ENCODE results near the gene ARHGAP28. TPM values are rescaled to one million over a fixed set of nuclear protein-coding genes. Genes with fewer than 3 reads are reported as not detected.
"Not testable (repeated sequence)": the region's sequence is repeated elsewhere in the genome, so short reads cannot be mapped to it uniquely, and the experiment has no call there.

Gene ARHGAP28
- total RNA-seq, 1 donor from 2014 or later: 350 TPM

GRCh38 chr18:6927153-6927552 is 197.6 kb downstream of the ARHGAP28 start:
- no peaks in the 10 kb centered on the region for H3K36me3 Mint-ChIP-seq (ENCODE audit: low read depth, unreplicated experiment)
- no peaks in the 10 kb centered on the region for H3K27me3 Mint-ChIP-seq (ENCODE audit: unreplicated experiment)
- no peak overlapping the region for H3K4me3 Mint-ChIP-seq (ENCODE audit: unreplicated experiment)
- no peaks in the 10 kb centered on the region for H3K9me3 Mint-ChIP-seq (ENCODE audit: unreplicated experiment)
- no peak for TF ChIP-seq CTCF (IDR thresholded peaks at IDR 0.05; ENCODE audit: unreplicated experiment)
- peak overlapping the region; percentile 74 for H3K27ac Mint-ChIP-seq (ENCODE audit: unreplicated experiment)
- no peak for DNase-seq (ENCODE audit: low spot score)
- H3K4me1 Mint-ChIP-seq (ENCODE audit: unreplicated experiment): peaks cover 62% of the 10 kb centered on the region

GRCh38 chr18:6928359-6928758 is 198.8 kb downstream of the ARHGAP28 start:
- no peak for TF ChIP-seq CTCF (IDR thresholded peaks at IDR 0.05; ENCODE audit: unreplicated experiment)
- no peaks in the 10 kb centered on the region for H3K27me3 Mint-ChIP-seq (ENCODE audit: unreplicated experiment)
- H3K9me3 Mint-ChIP-seq (ENCODE audit: unreplicated experiment): no peaks in the 10 kb centered on the region
- DNase-seq (ENCODE audit: low spot score): no peak
- no peak overlapping the region for H3K27ac Mint-ChIP-seq (ENCODE audit: unreplicated experiment)
- H3K36me3 Mint-ChIP-seq (ENCODE audit: low read depth, unreplicated experiment): no peaks in the 10 kb centered on the region
- H3K4me1 Mint-ChIP-seq (ENCODE audit: unreplicated experiment): peaks cover 58% of the 10 kb centered on the region
- no peak overlapping the region for H3K4me3 Mint-ChIP-seq (ENCODE audit: unreplicated experiment)

GRCh38 chr18:6929370-6930102 is 200.0 kb downstream of the ARHGAP28 start:
- TF ChIP-seq CTCF (IDR thresholded peaks at IDR 0.05; ENCODE audit: unreplicated experiment): no peak
- Mint-ChIP-seq H3K4me3 (ENCODE audit: unreplicated experiment) (no peak overlapping the region), H3K9me3 (ENCODE audit: unreplicated experiment) (no peaks in the 10 kb centered on the region), H3K4me1 (ENCODE audit: unreplicated experiment) (peaks cover 47% of the 10 kb centered on the region), H3K27ac (ENCODE audit: unreplicated experiment) (no peak overlapping the region), H3K27me3 (ENCODE audit: unreplicated experiment) (no peaks in the 10 kb centered on the region), H3K36me3 (ENCODE audit: low read depth, unreplicated experiment) (no peaks in the 10 kb centered on the region)
- no peak for DNase-seq (ENCODE audit: low spot score)

GRCh38 chr18:6934859-6935258 is 205.3 kb downstream of the ARHGAP28 start:
- no peak for DNase-seq (ENCODE audit: low spot score)
- Mint-ChIP-seq H3K4me1 (ENCODE audit: unreplicated experiment) (peaks cover 45% of the 10 kb centered on the region), H3K9me3 (ENCODE audit: unreplicated experiment) (no peaks in the 10 kb centered on the region), H3K27ac (ENCODE audit: unreplicated experiment) (no peak overlapping the region), H3K27me3 (ENCODE audit: unreplicated experiment) (no peaks in the 10 kb centered on the region), H3K36me3 (ENCODE audit: low read depth, unreplicated experiment) (no peaks in the 10 kb centered on the region), H3K4me3 (ENCODE audit: unreplicated experiment) (no peak overlapping the region)
- no peak for TF ChIP-seq CTCF (IDR thresholded peaks at IDR 0.05; ENCODE audit: unreplicated experiment)

GRCh38 chr18:6938003-6938402 is 208.5 kb downstream of the ARHGAP28 start:
- Mint-ChIP-seq H3K4me1 (ENCODE audit: unreplicated experiment) (peaks cover 32% of the 10 kb centered on the region), H3K4me3 (ENCODE audit: unreplicated experiment) (no peak overlapping the region), H3K27ac (ENCODE audit: unreplicated experiment) (peak overlapping the region; percentile 87), H3K27me3 (ENCODE audit: unreplicated experiment) (no peaks in the 10 kb centered on the region), H3K9me3 (ENCODE audit: unreplicated experiment) (no peaks in the 10 kb centered on the region), H3K36me3 (ENCODE audit: low read depth, unreplicated experiment) (no peaks in the 10 kb centered on the region)
- no peak for DNase-seq (ENCODE audit: low spot score)
- no peak for TF ChIP-seq CTCF (IDR thresholded peaks at IDR 0.05; ENCODE audit: unreplicated experiment)

- H3K9me3 Mint-ChIP-seq (ENCODE audit: unreplicated experiment); H3K4me3 Mint-ChIP-seq (ENCODE audit: unreplicated experiment); H3K27ac Mint-ChIP-seq (ENCODE audit: unreplicated experiment); H3K36me3 Mint-ChIP-seq (ENCODE audit: low read depth, unreplicated experiment); H3K27me3 Mint-ChIP-seq (ENCODE audit: unreplicated experiment); DNase-seq (ENCODE audit: low spot score): not testable (repeated sequence)
- H3K4me1 Mint-ChIP-seq (ENCODE audit: unreplicated experiment): peaks cover 32% of the 10 kb centered on the region
Measured at GRCh38 chr18:6938403-6938802, 208.9 kb downstream of the ARHGAP28 start.

Measured in endothelial cell (in vitro differentiated cells).